GM18508 (cell line): Measurements from ENCODE around the gene RND2.

Source experiments
- ATAC-seq: cut with Tn5 transposase; IDR thresholded peaks from one replicate; pipeline ENCODE4 v1.9.1; 2021; ENCODE audit warnings: moderate number of reproducible peaks; ENCODE audit not compliant: insufficient read depth, unreplicated experiment

RND2 gene

GRCh38 chr17:43003542-43004172 is 21.4 kb upstream of the RND2 start:
- ATAC-seq, result no peak

GRCh38 chr17:43006639-43007551 is 18.1 kb upstream of the RND2 start, which contains the start of gene IFI35:
Gene IFI35 (plus strand): TSS chr17:43006784. CDS start chr17:43006948, 164 bp downstream.
- no peak for ATAC-seq

- no peak for ATAC-seq
Observed at GRCh38 chr17:43010667-43011308, 14.2 kb upstream of the RND2 start.

- ATAC-seq, result no peak
Observed at GRCh38 chr17:43011728-43012472, 13.1 kb upstream of the RND2 start.

GRCh38 chr17:43013296-43013695 is 11.7 kb upstream of the RND2 start:
- ATAC-seq, result no peak

GRCh38 chr17:43014020-43014648 is 10.9 kb upstream of the RND2 start:
- ATAC-seq, result no peak

GRCh38 chr17:43014649-43015542 is 10.1 kb upstream of the RND2 start:
- ATAC-seq, result no peak

- ATAC-seq, result no peak
Observed at GRCh38 chr17:43015579-43015978, 9.5 kb upstream of the RND2 start.

- ATAC-seq, result no peak
Observed at GRCh38 chr17:43016216-43016615, 8.8 kb upstream of the RND2 start.

- no peak for ATAC-seq
Observed at GRCh38 chr17:43018008-43018853, 6.8 kb upstream of the RND2 start.

- ATAC-seq, result no peak
Observed at GRCh38 chr17:43018932-43019331, 6.1 kb upstream of the RND2 start.

- ATAC-seq, result no peak
Observed at GRCh38 chr17:43019418-43019817, 5.6 kb upstream of the RND2 start.

- no peak for ATAC-seq
Observed at GRCh38 chr17:43020030-43020621, 4.9 kb upstream of the RND2 start.

- ATAC-seq, result no peak
Observed at GRCh38 chr17:43020789-43021740, 4.0 kb upstream of the RND2 start.

- ATAC-seq, result no peak
Observed at GRCh38 chr17:43021741-43022512, 3.1 kb upstream of the RND2 start, which contains the start of gene VAT1. Gene VAT1 (minus strand): TSS chr17:43022385. CDS start chr17:43022322, 63 bp downstream.

- ATAC-seq, result no peak
Observed at GRCh38 chr17:43025290-43025657, 243 bp downstream of the RND2 start.
